ENCODE measurements around the gene APLP1. TPM values are rescaled to one million over a fixed set of nuclear protein-coding genes. Genes with fewer than 3 reads are reported as not detected.

Gene APLP1
- total and polyA plus RNA-seq, 4 donors = 0.08 to 0.51 (median 0.16) TPM; not detected in 1

- Histone ChIP-seq H3K4me1 (ENCODE audit: control insufficient read depth in 4 of 4, insufficient read depth in 4 of 4, low read length in 3 of 4) (peaks cover 0 to 2% (median 0%) of the 10 kb centered on the region in 4 donors), H3K27me3 (ENCODE audit: control insufficient read depth in 4 of 4, insufficient read depth in 4 of 4, low read length in 3 of 4) (no peaks in the 10 kb centered on the region), H3K9ac (ENCODE audit: low read depth in 1 of 2, low read length in 2 of 2) (no peak overlapping the region), H3K27ac (ENCODE audit: low read depth in 1 of 2, low read length in 2 of 2) (no peak overlapping the region), H3K4me3 (ENCODE audit: low read depth in 1 of 3, low read length in 3 of 3) (no peak overlapping the region), H3K9me3 (ENCODE audit: control insufficient read depth in 4 of 4, low read length in 3 of 4) (no peaks in the 10 kb centered on the region), H3K36me3 (ENCODE audit: control insufficient read depth in 4 of 4, insufficient read depth in 3 of 4, low read depth in 1 of 4, low read length in 3 of 4) (peaks cover 0 to 10% (median 4%) of the 10 kb centered on the region in 4 donors)
- DNase-seq (ENCODE audit: low spot score) = no peak
- TF ChIP-seq EGR1 (IDR thresholded peaks at IDR 0.05; ENCODE audit: low read depth in 2 of 2) = no peak
- TF ChIP-seq HNF4G (IDR thresholded peaks at IDR 0.05) = no peak
- TF ChIP-seq GABPA (IDR thresholded peaks at IDR 0.05 in 1 of 2, conservative IDR thresholded peaks at IDR 0.05 in 1 of 2) = no peak
- no peak for TF ChIP-seq RAD21 (IDR thresholded peaks at IDR 0.05)
- no peak for TF ChIP-seq TAF1 (conservative IDR thresholded peaks at IDR 0.05)
- no peak for TF ChIP-seq RXRA (IDR thresholded peaks at IDR 0.05)
- TF ChIP-seq ATF3 (IDR thresholded peaks at IDR 0.05) = no peak
- TF ChIP-seq MAX (IDR thresholded peaks at IDR 0.05) = no peak
- no peak for TF ChIP-seq FOXA1 (IDR thresholded peaks at IDR 0.05)
- WGBS = 50% methylated on average over 2 of the region's 2 CpGs
Observed at GRCh38 chr19:35883882-35884281, 15.5 kb downstream of the APLP1 start.

GRCh38 chr19:35885225-35885738 lies 16.9 kb downstream of the APLP1 start:
- DNase-seq (ENCODE audit: low spot score) = no peak
- Histone ChIP-seq H3K36me3 (ENCODE audit: control insufficient read depth in 4 of 4, insufficient read depth in 3 of 4, low read depth in 1 of 4, low read length in 3 of 4) (peaks cover 7 to 19% (median 8%) of the 10 kb centered on the region in 4 donors), H3K4me1 (ENCODE audit: control insufficient read depth in 4 of 4, insufficient read depth in 4 of 4, low read length in 3 of 4) (no peaks in the 10 kb centered on the region), H3K9ac (ENCODE audit: low read depth in 1 of 2, low read length in 2 of 2) (no peak overlapping the region), H3K27me3 (ENCODE audit: control insufficient read depth in 4 of 4, insufficient read depth in 4 of 4, low read length in 3 of 4) (no peaks in the 10 kb centered on the region), H3K9me3 (ENCODE audit: control insufficient read depth in 4 of 4, low read length in 3 of 4) (no peaks in the 10 kb centered on the region), H3K27ac (ENCODE audit: low read depth in 1 of 2, low read length in 2 of 2) (no peak overlapping the region), H3K4me3 (ENCODE audit: low read depth in 1 of 3, low read length in 3 of 3) (no peak overlapping the region)
- WGBS = 91% methylated on average over 6 of the region's 6 CpGs
- TF ChIP-seq SP1 (IDR thresholded peaks at IDR 0.05) (no peak), ZBTB33 (IDR thresholded peaks at IDR 0.05) (no peak), HNF4A (conservative IDR thresholded peaks at IDR 0.05) (no peak), MAX (IDR thresholded peaks at IDR 0.05) (no peak), EGR1 (IDR thresholded peaks at IDR 0.05; ENCODE audit: low read depth in 2 of 2) (no peak), FOXA1 (IDR thresholded peaks at IDR 0.05) (no peak), YY1 (IDR thresholded peaks at IDR 0.05) (no peak), REST (IDR thresholded peaks at IDR 0.05) (no peak), JUND (IDR thresholded peaks at IDR 0.05) (no peak)

Measured in liver (tissue), 9 donors.